Hepatocyte (in vitro differentiated cells): ENCODE results near the gene HSPBAP1. TPM values are rescaled to one million over a fixed set of nuclear protein-coding genes. Genes with fewer than 3 reads are reported as not detected.

ENCODE experiments used
- DNase-seq: peaks from one replicate; pipeline ENCODE4 v3.0.0-alpha.2; 2016; ENCODE audit warnings: low spot score
- H2AFZ ChIP-seq: fragments of 200-600 bp; sonication (generic); 2 replicates; pipeline ENCODE4 v1.6.0; 2016; ENCODE audit warnings: antibody characterized with exemption, mild to moderate bottlenecking
- H3K27ac ChIP-seq: fragments of 200-600 bp; sonication (generic); 2 replicates; pipeline ENCODE4 v1.5.1; 2016; ENCODE audit warnings: mild to moderate bottlenecking
- H3K27me3 ChIP-seq: fragments of 200-600 bp; sonication (generic); 2 replicates; pipeline ENCODE4 v1.6.1; 2016
- H3K36me3 ChIP-seq: fragments of 200-600 bp; sonication (generic); replicated peaks from 2 replicates; pipeline ENCODE4 v1.5.1; 2016; ENCODE audit warnings: low read depth; ENCODE audit not compliant: insufficient read depth
- H3K4me1 ChIP-seq: fragments of 200-600 bp; sonication (generic); 2 replicates; pipeline ENCODE4 v1.5.1; 2016; ENCODE audit warnings: mild to moderate bottlenecking, moderate library complexity; ENCODE audit not compliant: insufficient read depth
- H3K4me2 ChIP-seq: fragments of 200-600 bp; sonication (generic); 2 replicates; pipeline ENCODE4 v1.6.0; 2016
- H3K4me3 ChIP-seq: fragments of 200-600 bp; sonication (generic); 2 replicates; pipeline ENCODE4 v1.5.1; 2016; ENCODE audit warnings: mild to moderate bottlenecking
- H3K79me2 ChIP-seq: fragments of 200-600 bp; sonication (generic); 2 replicates; pipeline ENCODE4 v1.6.0; 2017; ENCODE audit warnings: mild to moderate bottlenecking
- H3K9me2 ChIP-seq: fragments of 200-600 bp; sonication (generic); replicated peaks from 2 replicates; pipeline ENCODE4 v1.6.0; 2017; ENCODE audit warnings: mild to moderate bottlenecking; ENCODE audit not compliant: insufficient read depth
- H3K9me3 ChIP-seq: fragments of 200-600 bp; sonication (generic); 2 replicates; pipeline ENCODE4 v1.5.1; 2016; ENCODE audit warnings: low read depth, mild to moderate bottlenecking
- H4K20me1 ChIP-seq: fragments of 200-600 bp; sonication (generic); 2 replicates; pipeline ENCODE4 v1.6.0; 2016; ENCODE audit warnings: mild to moderate bottlenecking; ENCODE audit not compliant: insufficient read depth, poor library complexity, severe bottlenecking
- EZH2 ChIP-seq: fragments of 200-600 bp; sonication (generic); IDR thresholded peaks from 2 replicates; pipeline ENCODE4 v1.6.1; 2016; ENCODE audit warnings: antibody characterized with exemption, mild to moderate bottlenecking, borderline replicate concordance
- EZH2phosphoT487 ChIP-seq: fragments of 200-600 bp; sonication (generic); IDR thresholded peaks from one replicate; pipeline ENCODE4 v1.6.1; 2018; ENCODE audit warnings: antibody characterized with exemption, mild to moderate bottlenecking, low read depth, moderate library complexity; ENCODE audit not compliant: unreplicated experiment, severe bottlenecking
- WGBS: methylation state at CpG from one replicate; pipeline ENCODE4 v1.1.6; 2016; ENCODE audit warnings: low lambda C conversion rate; ENCODE audit errors: missing lambda C conversion rate; 5-methylcytosine and 5-hydroxymethylcytosine counted together
- polyA plus RNA-seq: library from polyadenylated mRNA; unstranded; fragments of >200 nt; fragmentation: Nextera tagmentation; extraction: Ambion mirVana; gene quantifications from 2 replicates; pipeline ENCODE4 v1.2.1, GENCODE V29; 2016
- total RNA-seq: library from RNA; depleted of rRNA; stranded (reverse); fragments of >200 nt; gene quantifications from 2 replicates; pipeline ENCODE4 v1.2.3, GENCODE V29; 2014
- TF ChIP-seq, protein P1 (sequence below): fragments of 200-600 bp; sonication (generic); IDR thresholded peaks from 2 replicates; pipeline ENCODE4 v1.5.1; 2016; ENCODE audit warnings: antibody characterized with exemption, mild to moderate bottlenecking; ENCODE audit not compliant: poor library complexity

The HSPBAP1 gene
- total and polyA plus RNA-seq, 2 experiments from 2014 or later: 6.2 to 11.0 TPM

DNA sequence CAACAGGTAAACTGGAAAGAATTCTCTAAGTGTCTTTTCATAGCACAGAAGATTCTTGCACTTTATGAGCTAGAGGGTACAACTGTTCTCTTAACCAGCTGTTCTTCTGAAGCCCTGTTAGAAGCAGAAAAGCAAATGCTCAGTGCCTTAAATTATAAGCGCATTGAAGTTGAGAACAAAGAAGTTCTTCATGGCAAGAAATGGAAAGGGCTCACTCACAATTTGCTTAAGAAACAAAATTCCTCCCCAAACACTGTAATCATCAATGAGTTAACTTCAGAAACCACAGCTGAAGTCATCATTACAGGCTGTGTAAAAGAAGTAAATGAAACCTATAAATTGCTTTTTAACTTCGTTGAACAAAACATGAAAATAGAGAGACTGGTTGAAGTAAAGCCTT is 93.4 kb downstream of the HSPBAP1 start:
- H3K9me3 ChIP-seq: no peaks in the 10 kb centered on the region
- no peaks in the 10 kb centered on the region for H3K79me2 ChIP-seq
- H3K36me3 ChIP-seq: no peaks in the 10 kb centered on the region
- peak overlapping the region; percentile 31 for H3K4me2 ChIP-seq
- DNase-seq: no peak
- TF ChIP-seq, protein P1, sequence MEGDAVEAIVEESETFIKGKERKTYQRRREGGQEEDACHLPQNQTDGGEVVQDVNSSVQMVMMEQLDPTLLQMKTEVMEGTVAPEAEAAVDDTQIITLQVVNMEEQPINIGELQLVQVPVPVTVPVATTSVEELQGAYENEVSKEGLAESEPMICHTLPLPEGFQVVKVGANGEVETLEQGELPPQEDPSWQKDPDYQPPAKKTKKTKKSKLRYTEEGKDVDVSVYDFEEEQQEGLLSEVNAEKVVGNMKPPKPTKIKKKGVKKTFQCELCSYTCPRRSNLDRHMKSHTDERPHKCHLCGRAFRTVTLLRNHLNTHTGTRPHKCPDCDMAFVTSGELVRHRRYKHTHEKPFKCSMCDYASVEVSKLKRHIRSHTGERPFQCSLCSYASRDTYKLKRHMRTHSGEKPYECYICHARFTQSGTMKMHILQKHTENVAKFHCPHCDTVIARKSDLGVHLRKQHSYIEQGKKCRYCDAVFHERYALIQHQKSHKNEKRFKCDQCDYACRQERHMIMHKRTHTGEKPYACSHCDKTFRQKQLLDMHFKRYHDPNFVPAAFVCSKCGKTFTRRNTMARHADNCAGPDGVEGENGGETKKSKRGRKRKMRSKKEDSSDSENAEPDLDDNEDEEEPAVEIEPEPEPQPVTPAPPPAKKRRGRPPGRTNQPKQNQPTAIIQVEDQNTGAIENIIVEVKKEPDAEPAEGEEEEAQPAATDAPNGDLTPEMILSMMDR: no peak
- TF ChIP-seq EZH2phosphoT487 (no peak), EZH2 (no peak)
- no peak overlapping the region for H2AFZ ChIP-seq
- 58% methylated on average over 2 of the region's 2 CpGs for whole genome bisulfite sequencing
- H3K9me2 ChIP-seq: no peaks in the 10 kb centered on the region
- H4K20me1 ChIP-seq: no peaks in the 10 kb centered on the region
- no peaks in the 10 kb centered on the region for H3K27me3 ChIP-seq
- H3K4me1 ChIP-seq: no peaks in the 10 kb centered on the region
- no peak overlapping the region for H3K4me3 ChIP-seq
- H3K27ac ChIP-seq: peak overlapping the region; percentile 18

DNA sequence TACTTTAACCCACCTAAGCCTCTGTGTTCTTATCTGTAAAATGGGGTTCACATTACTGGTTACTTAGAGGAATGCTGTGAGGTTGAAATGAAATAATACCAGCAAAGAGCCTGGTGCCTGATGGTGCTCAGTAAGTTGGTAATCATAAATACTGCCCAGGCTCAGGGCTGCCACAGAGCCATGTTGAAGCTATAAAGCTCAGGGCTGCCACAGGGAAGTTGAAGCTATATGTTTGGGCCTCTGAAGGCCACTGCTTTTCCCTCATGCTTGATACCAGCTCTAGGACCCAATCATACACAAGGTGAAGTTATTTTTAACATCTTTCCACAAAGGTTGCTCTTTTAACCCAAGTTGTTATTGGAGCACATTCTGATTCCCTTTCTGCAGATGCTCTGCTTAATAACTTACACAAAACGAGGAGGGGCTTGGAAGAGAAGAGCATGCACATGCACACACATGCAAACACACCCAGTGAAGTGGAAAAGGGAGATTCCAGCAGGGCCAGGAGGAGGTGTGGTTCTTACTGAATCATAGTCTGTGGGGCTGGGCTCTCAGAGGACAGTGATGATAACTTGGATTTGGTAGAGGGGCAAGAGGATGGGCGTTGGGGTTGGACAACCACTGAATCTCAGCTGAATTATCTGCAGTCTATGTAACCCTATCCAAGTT is 95.5 kb downstream of the HSPBAP1 start:
- Histone ChIP-seq H2AFZ (no peak overlapping the region), H3K27ac (no peak overlapping the region), H3K79me2 (no peaks in the 10 kb centered on the region), H3K36me3 (no peaks in the 10 kb centered on the region), H3K9me2 (no peaks in the 10 kb centered on the region), H3K4me3 (no peak overlapping the region), H3K4me1 (no peaks in the 10 kb centered on the region), H3K4me2 (no peak overlapping the region), H4K20me1 (no peaks in the 10 kb centered on the region), H3K9me3 (no peaks in the 10 kb centered on the region), H3K27me3 (no peaks in the 10 kb centered on the region)
- no peak for TF ChIP-seq EZH2phosphoT487
- TF ChIP-seq EZH2: no peak
- TF ChIP-seq, protein P1: no peak
- 84% methylated on average over 2 of the region's 2 CpGs for WGBS
- DNase-seq: no peak

DNA sequence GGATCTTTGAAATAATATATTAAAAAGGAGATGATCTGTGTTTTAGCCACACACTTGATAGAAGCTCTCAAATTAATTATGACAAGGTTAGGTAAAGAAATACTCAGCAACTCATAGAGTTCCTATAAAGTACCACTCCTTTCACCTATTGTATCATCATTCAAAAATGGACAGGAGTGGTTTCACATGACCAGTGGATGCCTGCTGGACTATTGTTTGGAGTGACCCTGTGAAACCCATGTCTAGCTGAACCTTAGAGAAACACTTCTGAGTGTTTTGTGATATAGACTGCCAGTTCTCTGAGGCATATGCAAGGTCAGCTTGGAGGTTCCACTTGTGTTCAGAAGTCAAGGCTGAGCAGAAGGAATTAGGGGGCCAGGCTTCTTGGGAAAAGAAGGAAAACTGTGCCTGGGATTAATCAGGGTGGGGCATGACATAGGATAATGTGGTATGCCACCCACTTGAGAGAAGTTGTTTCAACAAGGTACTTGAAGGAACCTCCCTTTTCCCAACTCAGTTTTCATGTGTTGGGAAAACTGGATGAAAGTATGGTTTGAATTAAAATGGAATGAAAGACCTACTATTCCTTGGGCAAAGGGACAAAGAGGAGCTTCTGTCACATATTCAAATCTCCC is 97.6 kb downstream of the HSPBAP1 start:
- Histone ChIP-seq H2AFZ (no peak overlapping the region), H3K36me3 (no peaks in the 10 kb centered on the region)
- TF ChIP-seq EZH2 (no peak), EZH2phosphoT487 (no peak)
- TF ChIP-seq, protein P1: no peak

More for the DNA sequence above, 97.6 kb downstream of the HSPBAP1 start:
- Histone ChIP-seq H3K9me2 (no peaks in the 10 kb centered on the region), H3K27ac (no peak overlapping the region), H3K9me3 (no peaks in the 10 kb centered on the region), H4K20me1 (no peaks in the 10 kb centered on the region), H3K4me3 (no peak overlapping the region), H3K4me1 (no peaks in the 10 kb centered on the region), H3K79me2 (no peaks in the 10 kb centered on the region), H3K4me2 (no peak overlapping the region), H3K27me3 (no peaks in the 10 kb centered on the region)
- DNase-seq: no peak
